GM12801 (cell line): Measurements from ENCODE around the gene COL18A1.

Experiments
- TF ChIP-seq, protein P1 (sequence below): IDR thresholded peaks from one replicate; pipeline ENCODE4 v1.5.1; 2011; ENCODE audit warnings: control low read depth; ENCODE audit not compliant: insufficient read length; ENCODE audit errors: extremely low read depth

COL18A1 gene

DNA sequence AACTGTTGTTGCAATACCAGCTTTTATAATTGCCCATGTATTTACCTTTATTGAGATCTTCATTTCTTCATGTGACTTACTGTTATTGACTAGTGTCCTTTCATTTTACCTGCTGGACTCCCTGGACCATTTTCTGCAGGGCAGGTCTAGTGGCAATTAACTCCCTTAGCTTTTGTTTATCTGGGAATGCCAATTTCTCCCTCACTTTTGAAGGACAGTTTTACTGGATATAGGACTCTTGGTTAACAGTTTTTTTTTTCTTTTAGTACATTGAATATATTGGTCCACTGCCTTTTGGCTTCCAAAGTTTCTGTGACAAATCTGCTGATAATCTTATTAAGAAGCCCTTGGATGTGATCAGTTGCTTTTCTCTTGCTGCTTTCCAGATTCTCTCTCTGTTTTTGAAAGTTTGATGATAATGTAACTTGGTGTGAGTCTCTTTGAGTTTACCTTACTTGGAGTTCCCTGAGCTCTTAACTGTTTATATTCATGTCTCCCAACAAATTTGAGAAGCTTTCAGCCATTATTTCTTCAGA lies 56.9 kb downstream of the COL18A1 start:
- TF ChIP-seq, protein P1, sequence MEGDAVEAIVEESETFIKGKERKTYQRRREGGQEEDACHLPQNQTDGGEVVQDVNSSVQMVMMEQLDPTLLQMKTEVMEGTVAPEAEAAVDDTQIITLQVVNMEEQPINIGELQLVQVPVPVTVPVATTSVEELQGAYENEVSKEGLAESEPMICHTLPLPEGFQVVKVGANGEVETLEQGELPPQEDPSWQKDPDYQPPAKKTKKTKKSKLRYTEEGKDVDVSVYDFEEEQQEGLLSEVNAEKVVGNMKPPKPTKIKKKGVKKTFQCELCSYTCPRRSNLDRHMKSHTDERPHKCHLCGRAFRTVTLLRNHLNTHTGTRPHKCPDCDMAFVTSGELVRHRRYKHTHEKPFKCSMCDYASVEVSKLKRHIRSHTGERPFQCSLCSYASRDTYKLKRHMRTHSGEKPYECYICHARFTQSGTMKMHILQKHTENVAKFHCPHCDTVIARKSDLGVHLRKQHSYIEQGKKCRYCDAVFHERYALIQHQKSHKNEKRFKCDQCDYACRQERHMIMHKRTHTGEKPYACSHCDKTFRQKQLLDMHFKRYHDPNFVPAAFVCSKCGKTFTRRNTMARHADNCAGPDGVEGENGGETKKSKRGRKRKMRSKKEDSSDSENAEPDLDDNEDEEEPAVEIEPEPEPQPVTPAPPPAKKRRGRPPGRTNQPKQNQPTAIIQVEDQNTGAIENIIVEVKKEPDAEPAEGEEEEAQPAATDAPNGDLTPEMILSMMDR = no peak

DNA sequence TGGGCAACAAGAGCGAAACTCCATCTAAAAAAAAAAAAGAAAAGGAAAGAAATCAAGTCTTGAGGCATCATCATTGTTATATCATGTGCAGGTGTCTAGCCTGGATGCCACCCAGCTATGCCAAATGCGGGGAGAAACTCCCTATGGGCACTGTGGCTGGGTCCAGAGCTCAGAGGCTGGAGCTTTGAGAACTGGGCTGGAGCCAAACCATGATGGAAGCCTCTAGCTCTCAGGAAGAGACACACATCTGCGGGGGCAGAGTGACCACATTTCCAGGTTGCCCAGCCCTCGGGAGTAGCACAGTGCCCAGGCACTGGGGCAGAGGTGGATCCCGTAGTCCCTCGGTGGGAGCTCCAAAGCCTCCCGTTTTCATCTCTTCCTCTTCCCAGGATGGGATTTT lies 58.9 kb downstream of the COL18A1 start:
- TF ChIP-seq, protein P1 = no peak

DNA sequence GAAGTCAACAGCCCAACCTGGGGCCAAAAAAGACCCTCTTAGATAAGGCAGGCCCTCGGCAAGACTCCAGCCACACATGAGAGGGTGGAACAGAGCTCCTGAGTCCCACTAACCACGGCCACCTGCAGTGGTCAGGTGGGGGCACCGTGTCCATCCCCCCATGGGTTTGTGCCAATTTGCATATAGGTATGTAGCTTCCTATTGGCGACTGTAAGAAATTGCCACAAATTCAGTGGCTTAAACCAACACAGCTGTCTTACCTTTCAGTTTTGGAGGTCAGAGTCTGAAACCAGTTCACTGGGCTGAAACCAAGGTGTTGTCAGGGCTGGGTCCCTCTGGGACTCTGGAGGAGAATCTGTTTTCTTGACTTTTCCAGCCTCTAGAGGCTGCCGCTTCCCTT lies 59.3 kb downstream of the COL18A1 start:
- TF ChIP-seq, protein P1 = no peak

DNA sequence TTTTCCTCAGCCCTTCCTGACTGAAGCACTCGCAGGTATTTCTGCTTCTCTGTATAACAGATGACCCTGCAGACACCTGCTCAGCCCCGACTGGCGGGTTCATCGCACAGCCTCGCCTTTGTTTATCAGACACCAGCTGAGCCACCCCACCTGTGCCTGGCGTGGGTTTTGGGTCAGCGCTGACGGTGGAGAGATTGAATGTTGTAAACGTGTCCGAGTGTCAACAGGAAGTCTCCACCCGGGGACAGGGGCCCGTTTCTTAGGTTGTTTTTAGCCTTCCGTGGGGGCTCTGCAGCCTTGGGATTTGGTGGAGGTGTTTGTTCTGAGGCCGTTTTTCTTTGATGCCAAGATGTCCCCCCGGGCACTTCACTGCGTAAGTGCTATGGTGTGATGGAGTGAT lies 60.1 kb downstream of the COL18A1 start:
- TF ChIP-seq, protein P1 = no peak

DNA sequence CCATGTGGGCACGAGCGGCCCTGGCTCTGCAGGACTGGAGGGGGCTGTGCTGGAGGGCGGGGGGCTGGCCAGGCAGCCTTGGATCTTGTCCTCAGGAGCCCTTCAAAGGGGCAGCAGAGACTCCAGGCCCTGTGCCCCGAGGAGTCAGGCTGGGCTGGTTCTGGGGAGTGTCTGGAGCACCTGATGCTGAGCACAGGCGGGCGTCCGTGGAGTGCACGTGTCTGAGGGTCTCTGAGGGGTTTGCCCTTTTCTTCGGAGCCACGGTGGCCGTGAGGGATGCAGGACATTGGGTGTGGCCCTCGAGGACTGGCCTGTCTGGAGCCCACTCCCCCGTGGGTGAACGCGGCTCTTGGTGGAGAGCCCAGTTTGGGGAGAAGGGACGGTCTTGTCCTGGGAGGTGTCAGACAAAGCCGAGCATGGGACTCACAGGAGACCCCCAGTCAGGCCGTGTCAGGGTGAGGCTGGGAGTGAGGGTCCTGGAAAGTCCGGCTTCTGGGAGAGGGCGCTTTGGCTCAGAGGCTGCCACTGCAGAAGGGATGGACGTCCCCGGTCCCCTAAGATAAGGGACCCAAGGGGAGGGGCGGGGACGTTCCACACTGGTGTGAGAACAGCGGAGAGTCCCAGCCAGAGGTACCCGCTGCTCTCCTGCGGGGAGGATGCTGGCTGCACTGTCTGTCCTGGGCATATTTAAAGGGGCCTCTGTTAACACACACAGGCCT lies 60.8 kb downstream of the COL18A1 start:
- TF ChIP-seq, protein P1 = no peak

DNA sequence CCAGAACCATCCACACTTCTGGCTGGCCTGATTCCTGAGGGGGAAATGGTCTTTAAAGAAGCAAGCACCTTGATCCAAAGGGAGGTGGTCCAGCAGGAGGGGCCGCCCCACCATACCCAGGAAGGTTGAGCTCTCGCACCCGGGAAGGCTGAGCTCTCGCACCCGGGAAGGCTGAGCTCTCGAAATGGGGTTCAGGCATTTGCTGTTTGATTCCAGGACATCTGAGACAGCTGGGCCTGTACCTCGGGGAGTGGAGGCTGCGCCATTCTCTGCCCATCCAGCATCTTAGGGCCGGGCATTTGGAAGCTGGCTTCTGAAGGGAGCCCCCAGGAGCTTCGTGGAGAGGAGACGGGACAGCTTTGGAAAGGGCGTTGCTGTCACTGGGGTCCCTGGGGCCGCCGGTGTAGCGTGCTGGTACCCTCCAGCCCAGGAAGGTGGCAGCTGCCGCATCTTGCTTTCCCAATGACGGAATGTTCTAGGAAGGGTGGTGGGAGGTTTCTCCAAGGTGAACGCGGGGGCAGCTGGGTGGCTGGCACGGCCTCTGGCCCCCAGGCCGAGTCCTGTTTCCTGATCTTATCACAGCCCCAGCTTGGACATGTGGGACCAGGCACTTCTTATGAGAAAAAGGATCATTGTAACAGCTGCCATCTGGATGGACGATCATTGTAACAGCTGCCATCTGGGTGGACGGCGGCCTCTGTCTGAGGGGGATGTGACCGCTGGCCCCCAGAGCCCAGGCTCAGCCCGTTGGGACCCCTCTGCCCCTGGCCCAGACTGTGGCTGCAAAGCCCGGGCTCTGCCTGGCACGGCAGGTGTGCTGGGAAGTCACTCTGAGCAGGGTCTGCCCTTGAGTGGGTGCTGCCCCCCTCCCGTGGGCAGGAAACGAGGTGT lies 61.6 kb downstream of the COL18A1 start:
- TF ChIP-seq, protein P1 = no peak

DNA sequence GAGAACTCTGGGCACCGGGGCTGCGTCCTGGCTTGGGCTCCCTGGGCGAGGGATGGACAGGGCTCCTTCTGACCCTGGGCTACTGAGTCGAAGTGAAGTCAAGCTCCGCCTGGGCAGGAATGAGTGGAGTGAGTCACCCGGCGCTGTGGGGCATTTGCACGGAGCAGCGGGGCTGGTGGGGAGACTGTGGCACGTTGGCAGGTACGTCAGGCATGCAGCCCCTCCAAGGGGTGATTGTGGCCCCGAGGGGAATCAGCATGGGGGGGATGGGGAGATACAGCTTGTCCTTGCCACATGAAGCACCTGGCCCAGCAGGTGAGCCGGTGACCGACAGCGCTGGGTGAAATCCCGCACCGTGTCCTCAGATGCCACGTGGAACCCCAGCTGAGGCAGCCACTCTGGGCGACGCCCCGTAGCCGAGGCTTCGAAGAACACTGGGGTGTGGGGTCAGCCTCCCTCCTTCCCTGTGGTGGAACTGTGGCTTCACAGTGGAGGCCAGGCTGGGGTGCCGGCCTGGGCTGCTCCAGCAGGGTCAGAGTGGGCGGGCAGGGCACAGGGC lies 62.3 kb downstream of the COL18A1 start:
- TF ChIP-seq, protein P1 = no peak
